SK-N-SH treated with all-trans-retinoic acid at 6 μM for 48 hours (cell line): ENCODE results near the gene FNIP2.

Experiments used
- ATAC-seq: fragments of 200-7000 bp; cut with Tn5 transposase; 3 replicates; pipeline ENCODE4 v1.9.1; 2020; ENCODE audit warnings: mild to moderate bottlenecking, moderate library complexity
- ARNTL ChIP-seq: fragments of 450-650 bp; formaldehyde crosslinking; IDR thresholded peaks from 2 replicates; pipeline ENCODE4 v1.5.0; 2020; ENCODE audit warnings: low read depth, mild to moderate bottlenecking, moderate library complexity, borderline replicate concordance
- BACH2 ChIP-seq: fragments of 250-450 bp; sonication (Bioruptor Pico); IDR thresholded peaks from 2 replicates; pipeline ENCODE4 v1.9.0; 2021; ENCODE audit warnings: mild to moderate bottlenecking, borderline replicate concordance
- CSDC2 ChIP-seq: fragments of 250-450 bp; sonication (Bioruptor Pico); IDR thresholded peaks from 2 replicates; pipeline ENCODE4 v1.5.0; 2020; ENCODE audit warnings: mild to moderate bottlenecking, moderate library complexity
- ESRRG ChIP-seq: fragments of 250-450 bp; sonication (Bioruptor Pico); IDR thresholded peaks from 2 replicates; pipeline ENCODE4 v1.6.1; 2021; ENCODE audit warnings: mild to moderate bottlenecking
- GLIS3 ChIP-seq: fragments of 250-450 bp; sonication (Bioruptor Pico); IDR thresholded peaks from 2 replicates; pipeline ENCODE4 v1.5.0; 2020; ENCODE audit warnings: mild to moderate bottlenecking, moderate library complexity
- ISL1 ChIP-seq: fragments of 250-450 bp; sonication (Bioruptor Pico); IDR thresholded peaks from 2 replicates; pipeline ENCODE4 v2.1.2; 2022; ENCODE audit warnings: mild to moderate bottlenecking, moderate library complexity
- OSR1 ChIP-seq: fragments of 250-450 bp; sonication (Bioruptor Pico); IDR thresholded peaks from 2 replicates; pipeline ENCODE4 v1.8.0; 2022; ENCODE audit warnings: moderate library complexity, mild to moderate bottlenecking, inconsistent platforms
- PPARA ChIP-seq: fragments of 250-450 bp; sonication (Bioruptor Pico); IDR thresholded peaks from 2 replicates; pipeline ENCODE4 v1.5.0; 2020; ENCODE audit warnings: mild to moderate bottlenecking, borderline replicate concordance
- SNAI2 ChIP-seq: fragments of 250-450 bp; sonication (Bioruptor Pico); IDR thresholded peaks from 2 replicates; pipeline ENCODE4 v1.5.0; 2020; ENCODE audit warnings: mild to moderate bottlenecking, moderate library complexity
- TCF4 ChIP-seq: fragments of 250-450 bp; sonication (Bioruptor Pico); IDR thresholded peaks from 2 replicates; pipeline ENCODE4 v1.8.0; 2021; ENCODE audit warnings: mild to moderate bottlenecking, moderate library complexity, borderline replicate concordance
- TOX ChIP-seq: fragments of 250-450 bp; sonication (Bioruptor Pico); IDR thresholded peaks from 2 replicates; pipeline ENCODE4 v1.8.0; 2021; ENCODE audit warnings: mild to moderate bottlenecking, moderate library complexity, borderline replicate concordance
- ZC3H10 ChIP-seq: fragments of 250-450 bp; sonication (Bioruptor Pico); IDR thresholded peaks from 2 replicates; pipeline ENCODE4 v1.5.1; 2021; ENCODE audit warnings: mild to moderate bottlenecking, moderate library complexity
- ZFP3 ChIP-seq: fragments of 250-450 bp; sonication (Bioruptor Pico); IDR thresholded peaks from 2 replicates; pipeline ENCODE4 v1.5.0; 2020; ENCODE audit warnings: mild to moderate bottlenecking, moderate library complexity
- ZFP30 ChIP-seq: fragments of 450-650 bp; formaldehyde crosslinking; IDR thresholded peaks from 2 replicates; pipeline ENCODE4 v1.5.0; 2022; ENCODE audit warnings: mild to moderate bottlenecking, moderate library complexity
- ZNF565 ChIP-seq: fragments of 450-650 bp; formaldehyde crosslinking; conservative IDR thresholded peaks from 2 replicates; pipeline ENCODE4 v1.5.0; 2020; ENCODE audit warnings: low read depth, mild to moderate bottlenecking, moderate library complexity
- ZNF70 ChIP-seq: fragments of 450-650 bp; formaldehyde crosslinking; IDR thresholded peaks from 2 replicates; pipeline ENCODE4 v1.5.0; 2020; ENCODE audit warnings: mild to moderate bottlenecking, moderate library complexity
- ZNF8 ChIP-seq: fragments of 450-650 bp; formaldehyde crosslinking; IDR thresholded peaks from 2 replicates; pipeline ENCODE4 v1.5.0; 2020; ENCODE audit warnings: mild to moderate bottlenecking, moderate library complexity
- TF ChIP-seq, protein P1 (sequence below): fragments of 250-450 bp; sonication (Bioruptor Pico); IDR thresholded peaks from 2 replicates; pipeline ENCODE4 v1.5.1; 2020; ENCODE audit warnings: low read depth, mild to moderate bottlenecking, moderate library complexity
- TF ChIP-seq, protein P2 (sequence below): fragments of 250-450 bp; sonication (Bioruptor Pico); IDR thresholded peaks from 2 replicates; pipeline ENCODE4 v1.8.0; 2021; ENCODE audit warnings: low read depth, mild to moderate bottlenecking, moderate library complexity, borderline replicate concordance
- TF ChIP-seq, protein P3 (sequence below): fragments of 250-450 bp; sonication (Bioruptor Pico); IDR thresholded peaks from 2 replicates; pipeline ENCODE4 v1.8.0; 2020; ENCODE audit warnings: mild to moderate bottlenecking, moderate library complexity, borderline replicate concordance
- TF ChIP-seq, protein P4 (sequence below): fragments of 250-450 bp; sonication (Bioruptor Pico); IDR thresholded peaks from 2 replicates; pipeline ENCODE4 v1.5.1; 2021; ENCODE audit warnings: mild to moderate bottlenecking, moderate library complexity

FNIP2 gene

DNA sequence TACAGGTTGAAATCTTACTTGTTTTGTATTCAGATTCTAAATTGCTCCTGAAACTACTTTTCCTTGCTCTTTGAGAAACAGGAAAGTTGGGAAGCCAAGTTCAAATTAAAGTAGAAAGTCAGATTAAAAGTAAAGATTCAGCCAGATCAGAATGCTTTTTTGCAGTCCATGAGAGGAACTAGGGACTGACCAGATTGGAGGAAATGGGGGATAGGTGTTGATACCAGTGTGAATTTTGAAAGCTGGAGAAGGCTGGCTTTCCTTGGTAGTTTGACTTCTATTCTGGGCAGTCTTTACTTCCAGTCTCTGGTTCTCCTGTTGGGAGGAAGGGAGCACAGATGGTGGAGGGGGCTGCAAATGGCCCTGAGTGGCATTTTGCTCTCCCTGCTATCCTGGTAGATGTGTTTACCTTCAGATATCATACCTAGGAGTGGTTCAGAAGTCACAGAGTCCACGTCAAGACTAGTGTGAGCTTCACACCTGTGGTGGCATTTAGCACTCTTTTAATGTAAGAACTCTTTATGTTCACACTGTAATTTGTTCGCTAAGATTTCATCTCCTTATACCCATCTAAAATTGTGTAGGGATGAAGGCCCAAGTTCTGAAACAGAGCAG, 68.8 kb downstream of the FNIP2 start:
- TF ChIP-seq BACH2 (CRISPR knock-in tag) (no peak), PPARA (CRISPR knock-in tag) (no peak), OSR1 (CRISPR knock-in tag) (no peak), ARNTL (CRISPR knock-in tag) (no peak), ZNF565 (CRISPR knock-in tag) (no peak), ESRRG (CRISPR knock-in tag) (no peak)
- TF ChIP-seq, protein P1, sequence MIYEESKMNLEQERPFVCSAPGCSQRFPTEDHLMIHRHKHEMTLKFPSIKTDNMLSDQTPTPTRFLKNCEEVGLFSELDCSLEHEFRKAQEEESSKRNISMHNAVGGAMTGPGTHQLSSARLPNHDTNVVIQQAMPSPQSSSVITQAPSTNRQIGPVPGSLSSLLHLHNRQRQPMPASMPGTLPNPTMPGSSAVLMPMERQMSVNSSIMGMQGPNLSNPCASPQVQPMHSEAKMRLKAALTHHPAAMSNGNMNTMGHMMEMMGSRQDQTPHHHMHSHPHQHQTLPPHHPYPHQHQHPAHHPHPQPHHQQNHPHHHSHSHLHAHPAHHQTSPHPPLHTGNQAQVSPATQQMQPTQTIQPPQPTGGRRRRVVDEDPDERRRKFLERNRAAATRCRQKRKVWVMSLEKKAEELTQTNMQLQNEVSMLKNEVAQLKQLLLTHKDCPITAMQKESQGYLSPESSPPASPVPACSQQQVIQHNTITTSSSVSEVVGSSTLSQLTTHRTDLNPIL (CRISPR knock-in tag) = no peak
- TF ChIP-seq, protein P2, sequence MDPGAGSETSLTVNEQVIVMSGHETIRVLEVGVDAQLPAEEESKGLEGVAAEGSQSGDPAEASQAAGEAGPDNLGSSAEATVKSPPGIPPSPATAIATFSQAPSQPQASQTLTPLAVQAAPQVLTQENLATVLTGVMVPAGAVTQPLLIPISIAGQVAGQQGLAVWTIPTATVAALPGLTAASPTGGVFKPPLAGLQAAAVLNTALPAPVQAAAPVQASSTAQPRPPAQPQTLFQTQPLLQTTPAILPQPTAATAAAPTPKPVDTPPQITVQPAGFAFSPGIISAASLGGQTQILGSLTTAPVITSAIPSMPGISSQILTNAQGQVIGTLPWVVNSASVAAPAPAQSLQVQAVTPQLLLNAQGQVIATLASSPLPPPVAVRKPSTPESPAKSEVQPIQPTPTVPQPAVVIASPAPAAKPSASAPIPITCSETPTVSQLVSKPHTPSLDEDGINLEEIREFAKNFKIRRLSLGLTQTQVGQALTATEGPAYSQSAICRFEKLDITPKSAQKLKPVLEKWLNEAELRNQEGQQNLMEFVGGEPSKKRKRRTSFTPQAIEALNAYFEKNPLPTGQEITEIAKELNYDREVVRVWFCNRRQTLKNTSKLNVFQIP = no peak
- TF ChIP-seq, protein P3, sequence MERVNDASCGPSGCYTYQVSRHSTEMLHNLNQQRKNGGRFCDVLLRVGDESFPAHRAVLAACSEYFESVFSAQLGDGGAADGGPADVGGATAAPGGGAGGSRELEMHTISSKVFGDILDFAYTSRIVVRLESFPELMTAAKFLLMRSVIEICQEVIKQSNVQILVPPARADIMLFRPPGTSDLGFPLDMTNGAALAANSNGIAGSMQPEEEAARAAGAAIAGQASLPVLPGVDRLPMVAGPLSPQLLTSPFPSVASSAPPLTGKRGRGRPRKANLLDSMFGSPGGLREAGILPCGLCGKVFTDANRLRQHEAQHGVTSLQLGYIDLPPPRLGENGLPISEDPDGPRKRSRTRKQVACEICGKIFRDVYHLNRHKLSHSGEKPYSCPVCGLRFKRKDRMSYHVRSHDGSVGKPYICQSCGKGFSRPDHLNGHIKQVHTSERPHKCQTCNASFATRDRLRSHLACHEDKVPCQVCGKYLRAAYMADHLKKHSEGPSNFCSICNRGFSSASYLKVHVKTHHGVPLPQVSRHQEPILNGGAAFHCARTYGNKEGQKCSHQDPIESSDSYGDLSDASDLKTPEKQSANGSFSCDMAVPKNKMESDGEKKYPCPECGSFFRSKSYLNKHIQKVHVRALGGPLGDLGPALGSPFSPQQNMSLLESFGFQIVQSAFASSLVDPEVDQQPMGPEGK (CRISPR knock-in tag) = no peak
- no peak for ATAC-seq

DNA sequence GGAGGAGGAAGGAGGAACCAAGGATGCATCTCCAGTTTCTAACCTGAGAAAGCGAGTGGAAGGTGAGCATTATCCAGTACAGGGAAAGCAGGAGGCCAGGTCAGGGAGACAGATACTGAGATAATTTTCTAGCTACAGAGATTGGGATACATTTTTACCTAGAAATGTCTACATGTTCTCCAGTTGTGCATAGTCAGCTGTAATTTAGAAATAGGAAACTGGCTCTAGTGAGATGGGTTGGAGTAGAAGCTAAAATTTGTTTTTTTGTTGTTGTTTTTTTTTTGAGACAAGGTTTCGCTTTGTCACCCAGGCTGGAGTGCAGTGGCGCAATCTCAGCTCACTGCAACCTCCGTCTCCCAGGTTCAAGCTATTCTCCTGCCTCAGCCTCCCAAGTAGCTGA, 71.3 kb downstream of the FNIP2 start:
- TF ChIP-seq, protein P2 = no peak
- TF ChIP-seq TCF4 = no peak
- TF ChIP-seq, protein P1 (CRISPR knock-in tag) = no peak
- no peak for TF ChIP-seq ESRRG (CRISPR knock-in tag)
- no peak for TF ChIP-seq ZFP30 (CRISPR knock-in tag)
- no peak for TF ChIP-seq ISL1 (CRISPR knock-in tag)
- no peak for TF ChIP-seq ZNF70
- no peak for TF ChIP-seq ZNF8
- TF ChIP-seq TOX (CRISPR knock-in tag) = no peak
- TF ChIP-seq ARNTL (CRISPR knock-in tag) = no peak
- no peak for TF ChIP-seq GLIS3 (CRISPR knock-in tag)
- TF ChIP-seq, protein P4, sequence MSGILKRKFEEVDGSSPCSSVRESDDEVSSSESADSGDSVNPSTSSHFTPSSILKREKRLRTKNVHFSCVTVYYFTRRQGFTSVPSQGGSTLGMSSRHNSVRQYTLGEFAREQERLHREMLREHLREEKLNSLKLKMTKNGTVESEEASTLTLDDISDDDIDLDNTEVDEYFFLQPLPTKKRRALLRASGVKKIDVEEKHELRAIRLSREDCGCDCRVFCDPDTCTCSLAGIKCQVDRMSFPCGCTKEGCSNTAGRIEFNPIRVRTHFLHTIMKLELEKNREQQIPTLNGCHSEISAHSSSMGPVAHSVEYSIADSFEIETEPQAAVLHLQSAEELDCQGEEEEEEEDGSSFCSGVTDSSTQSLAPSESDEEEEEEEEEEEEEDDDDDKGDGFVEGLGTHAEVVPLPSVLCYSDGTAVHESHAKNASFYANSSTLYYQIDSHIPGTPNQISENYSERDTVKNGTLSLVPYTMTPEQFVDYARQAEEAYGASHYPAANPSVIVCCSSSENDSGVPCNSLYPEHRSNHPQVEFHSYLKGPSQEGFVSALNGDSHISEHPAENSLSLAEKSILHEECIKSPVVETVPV (CRISPR knock-in tag) = no peak
- TF ChIP-seq SNAI2 (CRISPR knock-in tag) = no peak
- TF ChIP-seq BACH2 (CRISPR knock-in tag) = no peak
- TF ChIP-seq CSDC2 (CRISPR knock-in tag) = no peak
- no peak for TF ChIP-seq ZFP3 (CRISPR knock-in tag)
- no peak for TF ChIP-seq ZC3H10 (CRISPR knock-in tag)
- no peak for TF ChIP-seq OSR1 (CRISPR knock-in tag)
- TF ChIP-seq, protein P3 (CRISPR knock-in tag) = no peak
- ATAC-seq = no peak
